GM18519 (cell line): ENCODE data around the gene SFTA2.

ENCODE experiments used
- ATAC-seq: cut with Tn5 transposase; IDR thresholded peaks from one replicate; pipeline ENCODE4 v1.9.1; 2021; ENCODE audit warnings: mild to moderate bottlenecking, moderate library complexity; ENCODE audit not compliant: unreplicated experiment, low FRiP score

SFTA2 gene

GRCh38 chr6:30881392-30882203, 50.4 kb downstream of the SFTA2 start:
- no peak for ATAC-seq
